Endothelial cell of umbilical vein (primary cell): ENCODE measurements around the gene CR2. TPM values are rescaled to one million over a fixed set of nuclear protein-coding genes. Genes with fewer than 3 reads are reported as not detected.

Experiments
- BruUV-seq: library from RNA; stranded (reverse); fragments of 400-500 nt; replicated peaks from 2 replicates; lab custom pipeline; 2021; lab: Mats Ljungman, UMichigan
- CTCF ChIA-PET: fragments of 300-600, 350-600 bp; sonication (Branson Sonifier 250); formaldehyde crosslinking; loops from one replicate; lab custom pipeline; 2021; ENCODE audit warnings: antibody characterized with exemption, inconsistent platforms; lab: Charles Lee
- POLR2A ChIA-PET: fragments of 300-600, 350-600 bp; sonication (Branson Sonifier 250); formaldehyde crosslinking; loops from one replicate; lab custom pipeline; 2021; ENCODE audit warnings: antibody characterized with exemption, inconsistent platforms; lab: Charles Lee
- DNase-seq: peaks from one replicate; pipeline ENCODE4 v3.0.0-alpha.2; 2011; ENCODE audit warnings: low read depth, low spot score
- FAIRE-seq: peaks from 2 replicates; lab custom pipeline; 2011; peaks lifted over from hg19 to GRCh38; lab: Jason Lieb, UNC
- H2AFZ ChIP-seq: 2 replicates; pipeline ENCODE4 v1.6.0; 2012; ENCODE audit warnings: low read depth, low read length, control low read depth, inconsistent platforms
- H3K27ac ChIP-seq: 2 replicates; pipeline ENCODE4 v1.5.1; 2011; ENCODE audit warnings: low read depth, mild to moderate bottlenecking, control low read depth, low read length, moderate library complexity; ENCODE audit not compliant: insufficient read depth
- H3K27me3 ChIP-seq, 2 experiments: 2 replicates each; pipeline versions ENCODE4 v1.6.0 to v1.6.1; 2011; ENCODE audit warnings: low read length in 2 of 2, mixed read lengths in 1 of 2; ENCODE audit not compliant: control insufficient read depth in 2 of 2, insufficient read depth in 2 of 2
- H3K36me3 ChIP-seq, 2 experiments: 2 replicates in 1 of 2; 3 replicates in 1 of 2; pipeline ENCODE4 v1.5.1; 2011; ENCODE audit warnings: low read length in 2 of 2, mild to moderate bottlenecking in 1 of 2, moderate library complexity in 1 of 2; ENCODE audit not compliant: control insufficient read depth in 2 of 2, insufficient read depth in 2 of 2; ENCODE audit errors: extremely low read depth in 1 of 2
- H3K4me1 ChIP-seq: 3 replicates; pipeline ENCODE4 v1.5.1; 2011; ENCODE audit warnings: mild to moderate bottlenecking, low read length; ENCODE audit not compliant: control insufficient read depth, insufficient read depth; ENCODE audit errors: extremely low read depth
- H3K4me2 ChIP-seq: 2 replicates; pipeline ENCODE4 v1.6.1; 2011; ENCODE audit warnings: low read length, control low read depth, mixed read lengths; ENCODE audit not compliant: insufficient read depth
- H3K4me3 ChIP-seq, 3 experiments: fragments of 200-600 bp in 1 of 3; sonication (generic), shearing (Covaris generic) in 1 of 3; replicated peaks in 1 of 3; 2 replicates each; pipeline ENCODE4 v1.5.1; 2011 to 2016; ENCODE audit warnings: control low read depth in 3 of 3, low read length in 3 of 3, mild to moderate bottlenecking in 2 of 3, inconsistent platforms in 1 of 3, low read depth in 1 of 3, moderate library complexity in 1 of 3; ENCODE audit not compliant: insufficient read depth in 1 of 3
- H3K79me2 ChIP-seq: 2 replicates; pipeline ENCODE4 v1.6.0; 2012; ENCODE audit warnings: low read length, inconsistent platforms; ENCODE audit not compliant: control insufficient read depth, insufficient read depth
- H3K9ac ChIP-seq: replicated peaks from 2 replicates; pipeline ENCODE3; 2011; ENCODE audit warnings: low read length, control low read depth; ENCODE audit not compliant: insufficient read depth; ENCODE audit errors: extremely low read depth
- H3K9me1 ChIP-seq: replicated peaks from 3 replicates; pipeline ENCODE4 v1.6.0; 2011; ENCODE audit warnings: mild to moderate bottlenecking, low read length; ENCODE audit not compliant: control insufficient read depth, insufficient read depth; ENCODE audit errors: extremely low read depth
- H3K9me3 ChIP-seq: replicated peaks from 2 replicates; pipeline ENCODE4 v1.5.1; 2012; ENCODE audit warnings: low read length, inconsistent platforms; ENCODE audit not compliant: control insufficient read depth, insufficient read depth
- H4K20me1 ChIP-seq: replicated peaks from 2 replicates; pipeline ENCODE3; 2011; ENCODE audit warnings: mild to moderate bottlenecking, low read length; ENCODE audit not compliant: control insufficient read depth, insufficient read depth; ENCODE audit errors: extremely low read depth
- EZH2 ChIP-seq: IDR thresholded peaks from 2 replicates; pipeline ENCODE4 v1.6.1; 2012; ENCODE audit warnings: borderline replicate concordance, low read depth, mild to moderate bottlenecking, moderate library complexity, low read length, inconsistent platforms; ENCODE audit not compliant: severe bottlenecking
- FOS ChIP-seq: IDR thresholded peaks from 2 replicates; pipeline ENCODE4 v1.6.1; 2011; ENCODE audit warnings: mild to moderate bottlenecking, low read length, moderate library complexity, borderline replicate concordance; ENCODE audit not compliant: insufficient read depth
- GATA2 ChIP-seq: IDR thresholded peaks from 2 replicates; pipeline ENCODE4 v1.7.0; 2011; ENCODE audit warnings: low read depth, mild to moderate bottlenecking, moderate library complexity, mixed read lengths, low read length; ENCODE audit not compliant: insufficient read length, insufficient read depth
- JUN ChIP-seq: IDR thresholded peaks from 2 replicates; pipeline ENCODE4 v1.6.1; 2011; ENCODE audit warnings: borderline replicate concordance, low read depth; ENCODE audit not compliant: insufficient read length, insufficient read depth
- MYC ChIP-seq: IDR thresholded peaks from one replicate; pipeline ENCODE4 v1.6.1; 2011; ENCODE audit warnings: mild to moderate bottlenecking, low read depth, low read length
- POLR2A ChIP-seq: IDR thresholded peaks from 2 replicates; pipeline ENCODE4 v1.6.1; 2012; ENCODE audit warnings: low read depth, mild to moderate bottlenecking, control low read depth, low read length
- POLR2AphosphoS5 ChIP-seq: IDR thresholded peaks from 2 replicates; pipeline ENCODE4 v1.6.1; 2012; ENCODE audit warnings: low read depth, mild to moderate bottlenecking, control low read depth, low read length, moderate library complexity; ENCODE audit not compliant: insufficient read depth
- dilution Hi-C: fragments of 300-500 bp; cut with MboI; formaldehyde crosslinking; loops from one replicate; pipeline ENCODE4 v1.15.0; 2019; ENCODE audit warnings: low sequenced_read_pairs; ENCODE audit not compliant: extremely low pct_ligation_motif_present
- intact Hi-C: fragments of 100-400 bp; cut with micrococcal nuclease; formaldehyde crosslinking; loops from one replicate; pipeline ENCODE4 v1.10.0; 2022
- polyA plus RNA-seq, 4 experiments: library from polyadenylated mRNA; depleted of rRNA in 3 of 4; stranded (reverse) in 3 of 4; unstranded in 1 of 4; fragments of >200 nt; gene quantifications; 2 replicates each; pipeline versions ENCODE4 v1.2.1 to v1.2.3, GENCODE V29; 2011 to 2012; ENCODE audit warnings: missing spikeins in 1 of 4
- total RNA-seq: library from RNA; stranded (reverse); gene quantifications from 2 replicates; pipeline ENCODE4 v1.2.3, GENCODE V29; 2021
- TF ChIP-seq, protein P1 (sequence below), 2 donors: IDR thresholded peaks; 1 replicate in 1 of 2; 2 replicates in 1 of 2; pipeline ENCODE4 v1.5.1; 2011; ENCODE audit warnings: low read length in 2 of 2, mild to moderate bottlenecking in 2 of 2, moderate library complexity in 2 of 2, control low read depth in 1 of 2, inconsistent platforms in 1 of 2, low read depth in 1 of 2; ENCODE audit not compliant: insufficient read depth in 1 of 2; ENCODE audit errors: extremely low read depth in 1 of 2
- TF ChIP-seq, protein P2 (sequence below): IDR thresholded peaks from 2 replicates; pipeline ENCODE4 v1.6.1; 2011; ENCODE audit not compliant: insufficient read depth, insufficient read length

Gene CR2
- total and polyA plus RNA-seq, 2 donors (not counting 3 experiments of a cell fraction or from before 2014, with no cell fraction given): not detected

GRCh38 chr1:207407655-207408260 is 46.4 kb upstream of the CR2 start:
- no peak overlapping the region for H3K27ac ChIP-seq
- no peaks in the 10 kb centered on the region for H3K9me3 ChIP-seq
- BruUV-seq: no TSS peak
- FAIRE-seq (no peak), DNase-seq (no peak)
- no peaks in the 10 kb centered on the region for H3K79me2 ChIP-seq
- POLR2A ChIA-PET: no interaction called here
- H3K36me3 ChIP-seq: no peaks in the 10 kb centered on the region
- peaks cover 6 to 9% of the 10 kb centered on the region in 2 experiments for H3K27me3 ChIP-seq
- TF ChIP-seq FOS (no peak), POLR2A (no peak), MYC (no peak), JUN (no peak), GATA2 (no peak), EZH2 (no peak), POLR2AphosphoS5 (no peak)
- TF ChIP-seq, protein P1, sequence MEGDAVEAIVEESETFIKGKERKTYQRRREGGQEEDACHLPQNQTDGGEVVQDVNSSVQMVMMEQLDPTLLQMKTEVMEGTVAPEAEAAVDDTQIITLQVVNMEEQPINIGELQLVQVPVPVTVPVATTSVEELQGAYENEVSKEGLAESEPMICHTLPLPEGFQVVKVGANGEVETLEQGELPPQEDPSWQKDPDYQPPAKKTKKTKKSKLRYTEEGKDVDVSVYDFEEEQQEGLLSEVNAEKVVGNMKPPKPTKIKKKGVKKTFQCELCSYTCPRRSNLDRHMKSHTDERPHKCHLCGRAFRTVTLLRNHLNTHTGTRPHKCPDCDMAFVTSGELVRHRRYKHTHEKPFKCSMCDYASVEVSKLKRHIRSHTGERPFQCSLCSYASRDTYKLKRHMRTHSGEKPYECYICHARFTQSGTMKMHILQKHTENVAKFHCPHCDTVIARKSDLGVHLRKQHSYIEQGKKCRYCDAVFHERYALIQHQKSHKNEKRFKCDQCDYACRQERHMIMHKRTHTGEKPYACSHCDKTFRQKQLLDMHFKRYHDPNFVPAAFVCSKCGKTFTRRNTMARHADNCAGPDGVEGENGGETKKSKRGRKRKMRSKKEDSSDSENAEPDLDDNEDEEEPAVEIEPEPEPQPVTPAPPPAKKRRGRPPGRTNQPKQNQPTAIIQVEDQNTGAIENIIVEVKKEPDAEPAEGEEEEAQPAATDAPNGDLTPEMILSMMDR (IDR thresholded peaks at IDR 0.05; ENCODE audit: extremely low read depth in 1 of 2, insufficient read depth in 1 of 2, low read depth in 1 of 2, low read length in 2 of 2): no peak
- TF ChIP-seq, protein P2, sequence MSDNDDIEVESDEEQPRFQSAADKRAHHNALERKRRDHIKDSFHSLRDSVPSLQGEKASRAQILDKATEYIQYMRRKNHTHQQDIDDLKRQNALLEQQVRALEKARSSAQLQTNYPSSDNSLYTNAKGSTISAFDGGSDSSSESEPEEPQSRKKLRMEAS: no peak
- H3K4me3 ChIP-seq: no peak overlapping the region
- no peak overlapping the region for H2AFZ ChIP-seq
- H4K20me1 ChIP-seq: no peaks in the 10 kb centered on the region
- no peaks in the 10 kb centered on the region for H3K4me1 ChIP-seq
- H3K9ac ChIP-seq: no peak overlapping the region
- H3K4me2 ChIP-seq: no peak overlapping the region
- CTCF ChIA-PET: interaction anchor here (6.6 kb wide), 1 partner anchor 324 kb away, joined by 181 read pairs; no protein-coding TSS in a partner anchor
- intact Hi-C loops: no loop called here
- H3K9me1 ChIP-seq: no peaks in the 10 kb centered on the region
- dilution Hi-C loops: no loop called here
